NCI-H1048 (cell line): ENCODE data around the gene CMKLR1.

Source experiments
- DNase-seq: peaks from one replicate; lab custom pipeline; 2025; lab: John Stamatoyannopoulos, UW

Gene CMKLR1

GRCh38 chr12:108316176-108317086 lies 22.7 kb downstream of the CMKLR1 start:
- DNase-seq: no peak

- DNase-seq: no peak
These were observed 23.5 kb downstream of the CMKLR1 start for GRCh38 chr12:108315486-108316105.

- no peak for DNase-seq
These were observed 25.3 kb downstream of the CMKLR1 start for GRCh38 chr12:108313606-108314351.

GRCh38 chr12:108313241-108313605 lies 25.9 kb downstream of the CMKLR1 start:
- no peak for DNase-seq

GRCh38 chr12:108312693-108313189 lies 26.4 kb downstream of the CMKLR1 start:
- DNase-seq: no peak

GRCh38 chr12:108312073-108312659 lies 26.9 kb downstream of the CMKLR1 start:
- DNase-seq: no peak

GRCh38 chr12:108311605-108312004 lies 27.5 kb downstream of the CMKLR1 start:
- no peak for DNase-seq

- DNase-seq: no peak
These were observed 28.6 kb downstream of the CMKLR1 start for GRCh38 chr12:108310489-108310888.

- no peak for DNase-seq
These were observed 29.3 kb downstream of the CMKLR1 start for GRCh38 chr12:108309674-108310312.

- DNase-seq: no peak
These were observed 30.6 kb downstream of the CMKLR1 start for GRCh38 chr12:108308395-108309085.

- DNase-seq: no peak
These were observed 32.1 kb downstream of the CMKLR1 start for GRCh38 chr12:108307006-108307405.

- no peak for DNase-seq
These were observed 32.6 kb downstream of the CMKLR1 start for GRCh38 chr12:108306506-108306905.

- no peak for DNase-seq
These were observed 33.1 kb downstream of the CMKLR1 start for GRCh38 chr12:108305991-108306501.

- no peak for DNase-seq
These were observed 33.6 kb downstream of the CMKLR1 start for GRCh38 chr12:108305520-108305919.

- DNase-seq: no peak
These were observed 34.5 kb downstream of the CMKLR1 start for GRCh38 chr12:108304633-108305032.

- DNase-seq: no peak
These were observed 35.4 kb downstream of the CMKLR1 start for GRCh38 chr12:108303703-108304102.

- DNase-seq: no peak
These were observed 36.5 kb downstream of the CMKLR1 start for GRCh38 chr12:108302403-108303311.

GRCh38 chr12:108302016-108302402 lies 37.1 kb downstream of the CMKLR1 start:
- no peak for DNase-seq

GRCh38 chr12:108301346-108301745 lies 37.8 kb downstream of the CMKLR1 start:
- DNase-seq: no peak
